HEK293T (cell line): ENCODE data around the gene GARNL3.
A peak's percentile ranks its signal among the peaks of the same experiment; 100 is the strongest.

Experiments used
- ARNT ChIP-seq: fragments of 450-650 bp; IDR thresholded peaks from 2 replicates; pipeline ENCODE4 v1.6.1; 2017; ENCODE audit warnings: mild to moderate bottlenecking
- ELF4 ChIP-seq: fragments of 450-650 bp; IDR thresholded peaks from 2 replicates; pipeline ENCODE4 v1.6.1; 2017; ENCODE audit warnings: antibody characterized with exemption
- FOXA1 ChIP-seq: fragments of 450-650 bp; IDR thresholded peaks from 2 replicates; pipeline ENCODE4 v1.6.1; 2016; ENCODE audit warnings: mild to moderate bottlenecking
- HDGF ChIP-seq: fragments of 450-650 bp; IDR thresholded peaks from 2 replicates; pipeline ENCODE4 v1.6.1; 2017; ENCODE audit warnings: antibody characterized with exemption, borderline replicate concordance
- LEF1 ChIP-seq: fragments of 450-650 bp; IDR thresholded peaks from 2 replicates; pipeline ENCODE4 v1.6.1; 2017; ENCODE audit warnings: mild to moderate bottlenecking, borderline replicate concordance
- NFRKB ChIP-seq: fragments of 450-650 bp; IDR thresholded peaks from 2 replicates; pipeline ENCODE4 v1.6.1; 2016; ENCODE audit warnings: mild to moderate bottlenecking, moderate library complexity
- SP1 ChIP-seq: fragments of 450-650 bp; IDR thresholded peaks from 2 replicates; pipeline ENCODE4 v1.6.1; 2017
- SUZ12 ChIP-seq: fragments of 450-650 bp; IDR thresholded peaks from 2 replicates; pipeline ENCODE4 v1.6.1; 2016; ENCODE audit warnings: mild to moderate bottlenecking
- ZNF384 ChIP-seq: fragments of 450-650 bp; IDR thresholded peaks from 2 replicates; pipeline ENCODE4 v1.6.1; 2016
- TF ChIP-seq, protein P1 (sequence below): fragments of 450-650 bp; IDR thresholded peaks from 2 replicates; pipeline ENCODE4 v1.6.1; 2016

- no peak for TF ChIP-seq ZNF384
- TF ChIP-seq, protein P1, sequence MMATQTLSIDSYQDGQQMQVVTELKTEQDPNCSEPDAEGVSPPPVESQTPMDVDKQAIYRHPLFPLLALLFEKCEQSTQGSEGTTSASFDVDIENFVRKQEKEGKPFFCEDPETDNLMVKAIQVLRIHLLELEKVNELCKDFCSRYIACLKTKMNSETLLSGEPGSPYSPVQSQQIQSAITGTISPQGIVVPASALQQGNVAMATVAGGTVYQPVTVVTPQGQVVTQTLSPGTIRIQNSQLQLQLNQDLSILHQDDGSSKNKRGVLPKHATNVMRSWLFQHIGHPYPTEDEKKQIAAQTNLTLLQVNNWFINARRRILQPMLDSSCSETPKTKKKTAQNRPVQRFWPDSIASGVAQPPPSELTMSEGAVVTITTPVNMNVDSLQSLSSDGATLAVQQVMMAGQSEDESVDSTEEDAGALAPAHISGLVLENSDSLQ = no peak
- TF ChIP-seq SP1 = peak; percentile 60
- no peak for TF ChIP-seq HDGF
- no peak for TF ChIP-seq NFRKB
- TF ChIP-seq LEF1 = no peak
- TF ChIP-seq ELF4 = no peak
- no peak for TF ChIP-seq SUZ12
- TF ChIP-seq ARNT = no peak
- TF ChIP-seq FOXA1 = no peak
Measured at GRCh38 chr9:127224178-127224882, 40.2 kb upstream of the GARNL3 start.
